Measurements from ENCODE around the gene MAPKAPK2.
"Not testable (repeated sequence)": the region's sequence is repeated elsewhere in the genome, so short reads cannot be mapped to it uniquely, and the experiment has no call there.

MAPKAPK2 gene

GRCh38 chr1:206684478-206685333 lies at the start of gene MAPKAPK2:
Gene MAPKAPK2, plus strand, starts transcription at chr1:206684905. Its CDS starts 325 bp downstream, at chr1:206685230.
- DNase-seq (ENCODE audit: low read depth in 2 of 2), result peak; percentile 68 to 79

GRCh38 chr1:206635080-206635977 lies 49.4 kb upstream of the MAPKAPK2 start, which contains the start of gene DYRK3:
Gene DYRK3, plus strand, starts transcription at chr1:206635536. Its CDS starts 168 bp downstream, at chr1:206635704.
- DNase-seq (ENCODE audit: low read depth in 2 of 2), result peak; percentile 87 to 93

DNA sequence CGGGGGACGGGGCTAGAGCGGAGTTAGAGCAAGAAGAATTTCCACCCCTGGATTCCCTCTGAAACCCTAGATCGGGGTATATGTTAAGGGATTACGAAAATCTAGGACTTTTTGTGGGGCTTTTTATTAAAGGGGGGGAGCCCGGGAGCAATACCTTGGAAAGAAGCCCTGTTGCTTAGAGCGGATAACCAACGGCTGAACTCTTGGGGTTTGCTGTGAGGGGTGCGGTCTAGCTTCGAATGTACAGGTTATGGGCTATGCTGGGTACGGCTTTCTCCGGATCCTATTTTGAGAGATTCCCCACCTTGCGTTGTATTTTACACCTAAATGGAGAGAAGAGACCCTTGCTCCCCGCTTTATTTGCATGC lies 48.7 kb upstream of the MAPKAPK2 start:
- DNase-seq (ENCODE audit: low read depth in 2 of 2), result no peak

GRCh38 chr1:206636671-206637070 lies 48.0 kb upstream of the MAPKAPK2 start:
- DNase-seq (ENCODE audit: low read depth in 2 of 2), result no peak

GRCh38 chr1:206637605-206638004 lies 47.1 kb upstream of the MAPKAPK2 start:
- no peak for DNase-seq (ENCODE audit: low read depth in 2 of 2)

DNA sequence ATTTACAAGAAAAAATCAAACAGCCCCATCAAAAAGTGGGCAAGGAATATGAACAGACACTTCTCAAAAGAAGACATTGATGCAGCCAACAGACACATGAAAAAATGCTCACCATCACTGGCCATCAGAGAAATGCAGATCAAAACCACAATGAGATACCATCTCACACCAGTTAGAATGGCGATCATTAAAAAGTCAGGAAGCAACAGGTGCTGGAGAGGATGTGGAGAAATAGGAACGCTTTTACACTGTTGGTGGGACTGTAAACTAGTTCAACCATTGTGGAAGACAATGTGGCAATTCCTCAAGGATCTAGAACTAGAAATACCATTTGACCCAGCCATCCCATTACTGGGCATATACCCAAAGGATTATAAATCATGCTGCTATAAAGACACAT lies 42.6 kb upstream of the MAPKAPK2 start:
- not testable (repeated sequence) for DNase-seq (ENCODE audit: low read depth in 2 of 2)

GRCh38 chr1:206643118-206643698 lies 41.5 kb upstream of the MAPKAPK2 start:
- no peak for DNase-seq (ENCODE audit: low read depth in 2 of 2)

DNA sequence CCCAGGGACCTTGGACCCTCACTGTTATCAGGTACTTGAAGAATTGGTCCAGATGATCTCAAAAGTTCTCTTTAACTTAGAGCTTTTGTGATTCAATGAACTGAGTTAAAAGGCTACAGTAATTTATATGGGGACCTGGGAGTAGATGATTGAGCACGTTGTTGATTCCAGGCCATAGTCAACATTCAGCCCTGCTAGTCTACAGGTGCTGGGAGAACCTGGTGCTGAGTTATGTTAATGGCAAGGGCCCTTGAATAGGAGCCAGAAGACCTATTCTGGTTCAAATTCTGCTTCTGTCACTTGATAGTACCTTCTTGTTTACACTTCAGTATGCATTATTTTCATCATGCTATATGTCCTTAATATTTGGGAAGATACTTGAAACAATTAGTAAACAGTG lies 38.2 kb upstream of the MAPKAPK2 start:
- DNase-seq (ENCODE audit: low read depth in 2 of 2), result no peak

- DNase-seq (ENCODE audit: low read depth in 2 of 2), result no peak
These were observed 37.5 kb upstream of the MAPKAPK2 start for GRCh38 chr1:206647224-206647623.

DNA sequence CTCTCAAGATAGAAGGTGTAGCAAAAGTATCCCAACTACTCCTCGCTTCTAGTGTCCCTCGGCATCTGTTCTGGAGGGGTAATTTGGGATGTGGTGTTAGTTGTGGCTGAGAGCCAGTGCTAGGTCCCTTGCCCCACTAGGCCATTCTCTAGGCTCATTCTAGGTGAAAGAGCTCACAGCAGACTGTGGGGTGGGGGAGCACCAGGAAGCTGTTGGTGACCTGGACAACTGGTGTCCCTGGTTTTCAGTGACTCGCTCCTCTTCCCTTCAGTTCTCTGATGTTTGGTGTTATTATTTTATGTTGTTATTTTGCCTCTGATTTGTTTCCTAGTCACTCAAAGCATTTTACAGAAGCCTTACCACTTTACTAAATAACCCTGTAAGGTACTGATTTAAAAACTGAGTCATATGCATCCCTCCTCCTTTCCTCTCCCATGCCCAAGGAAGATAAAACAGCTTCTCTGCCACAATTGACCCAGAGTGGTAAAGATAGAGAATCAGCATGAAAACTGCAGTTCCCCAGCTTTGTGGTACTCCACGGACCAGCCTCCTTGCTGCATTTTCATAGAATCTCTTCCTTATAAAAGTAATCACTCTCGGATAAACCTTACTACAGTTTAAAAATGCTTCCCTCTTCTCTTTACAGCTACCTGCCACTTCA lies 35.3 kb upstream of the MAPKAPK2 start:
- no peak for DNase-seq (ENCODE audit: low read depth in 2 of 2)

DNA sequence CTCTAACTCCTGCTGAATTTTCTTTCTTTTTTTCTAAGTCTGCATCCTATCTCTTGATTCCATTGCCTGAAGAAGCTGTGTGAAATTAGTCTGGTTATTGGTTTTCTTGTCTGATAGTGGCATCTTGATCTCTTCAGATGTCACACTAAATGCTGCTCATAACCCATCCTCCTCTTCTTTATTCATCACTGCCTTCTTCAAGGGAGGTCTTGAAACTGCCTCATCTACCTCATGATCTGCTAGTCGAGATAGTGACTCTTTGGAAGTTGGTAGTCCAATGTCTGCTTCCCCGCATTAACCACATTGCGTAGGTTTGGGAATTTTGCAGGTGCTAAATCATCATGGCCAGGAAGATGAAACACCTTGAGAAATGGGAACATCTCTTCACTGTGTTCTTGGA lies 33.7 kb upstream of the MAPKAPK2 start:
- DNase-seq (ENCODE audit: low read depth in 2 of 2), result no peak

DNA sequence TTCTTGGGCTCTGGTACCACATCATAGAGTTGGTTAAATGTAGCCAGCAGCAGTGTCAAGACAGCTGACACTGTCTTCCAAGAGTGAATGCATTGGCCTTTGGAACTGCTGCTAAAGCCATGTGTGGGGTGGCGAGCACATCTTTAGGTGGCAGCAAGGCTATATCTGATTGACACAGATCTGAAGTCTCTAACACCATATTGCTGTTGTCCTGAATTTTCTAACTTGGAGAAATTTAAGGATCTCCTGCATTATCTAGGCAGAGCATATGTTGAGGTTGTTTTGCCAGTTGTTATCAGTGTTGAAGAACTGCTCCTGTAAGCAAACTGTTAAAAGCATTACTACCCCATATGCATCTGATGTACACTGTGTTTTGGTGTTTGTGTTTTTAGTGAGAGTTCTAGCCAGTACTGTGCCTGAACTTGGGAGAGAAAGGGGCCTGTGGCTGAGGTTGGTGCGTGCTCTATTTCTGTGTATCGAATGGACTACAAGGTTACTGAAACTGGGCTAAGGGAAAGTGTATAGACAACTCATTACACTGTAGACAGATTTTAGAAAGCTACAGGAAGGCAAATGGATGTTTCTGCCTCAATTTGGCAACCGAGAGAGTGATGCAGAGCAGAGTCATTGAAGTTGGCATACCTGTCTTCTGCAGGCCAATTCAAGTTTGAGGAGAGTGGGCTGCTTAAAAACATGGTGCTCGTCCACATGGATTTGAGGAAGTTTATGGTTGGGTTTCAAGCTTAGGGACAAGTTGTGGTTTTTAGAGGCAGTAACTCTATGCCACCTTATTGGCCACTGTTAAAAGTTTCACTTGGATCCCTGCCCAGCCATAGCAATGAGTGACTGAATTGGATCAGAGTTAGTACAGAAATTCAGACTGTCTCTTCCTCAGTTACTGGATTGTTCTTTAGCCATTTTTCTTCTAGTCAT lies 32.5 kb upstream of the MAPKAPK2 start:
- no peak for DNase-seq (ENCODE audit: low read depth in 2 of 2)

DNA sequence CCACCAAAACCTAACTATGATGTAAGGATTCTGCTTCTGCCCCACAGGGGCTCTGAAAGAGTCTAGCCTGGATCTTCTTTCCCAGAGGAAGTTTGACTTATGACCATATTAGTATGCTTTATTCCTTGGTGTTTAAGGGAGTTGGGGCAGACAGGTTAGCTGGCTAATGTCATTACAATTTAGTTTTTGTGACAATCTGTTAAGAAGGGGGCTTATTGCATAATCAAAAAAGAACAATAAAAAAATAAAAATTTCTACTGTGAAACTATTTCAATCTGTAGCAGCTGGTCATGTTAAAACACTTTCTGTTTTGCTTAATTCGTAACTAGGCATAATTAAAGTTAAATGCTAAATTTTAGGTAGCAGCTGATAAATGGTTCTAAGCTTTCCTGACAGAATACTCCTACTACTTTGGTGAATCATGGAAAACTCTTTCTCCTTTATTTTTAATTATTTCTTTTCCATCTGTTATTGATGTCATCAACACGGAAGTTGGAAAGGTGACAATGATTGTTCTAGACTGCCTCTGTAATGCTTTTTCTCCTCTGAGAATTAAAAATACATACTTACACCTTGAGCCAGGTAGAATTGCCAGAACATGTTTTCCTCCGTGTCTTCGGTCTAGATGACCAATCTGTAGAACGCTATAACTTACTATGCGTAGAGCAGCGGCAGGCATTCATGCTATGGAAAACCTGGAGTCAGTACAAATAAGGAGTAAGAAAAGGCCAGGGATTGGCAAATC lies 30.8 kb upstream of the MAPKAPK2 start:
- DNase-seq (ENCODE audit: low read depth in 2 of 2), result no peak

DNA sequence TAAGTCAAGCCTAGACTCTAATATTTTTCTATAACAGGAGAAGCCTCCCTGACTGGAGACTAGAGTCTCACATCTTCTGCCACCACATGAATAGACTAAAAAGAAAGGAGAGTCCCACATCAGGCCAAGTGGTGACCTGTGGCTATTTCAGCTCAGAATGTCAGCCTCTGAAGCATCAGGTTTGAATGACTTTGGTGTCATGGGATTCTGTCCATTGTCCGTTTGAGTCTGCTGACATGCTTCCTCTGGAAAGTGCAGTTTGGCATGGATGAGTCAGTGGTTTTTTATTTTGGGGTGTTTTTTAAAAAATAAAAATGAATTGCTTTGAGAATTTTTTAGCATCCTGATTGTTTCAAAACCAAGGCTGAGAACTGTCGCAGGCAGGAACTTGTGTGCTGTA lies 29.9 kb upstream of the MAPKAPK2 start:
- no peak for DNase-seq (ENCODE audit: low read depth in 2 of 2)

- DNase-seq (ENCODE audit: low read depth in 2 of 2), result no peak
These were observed 29.2 kb upstream of the MAPKAPK2 start for GRCh38 chr1:206655471-206655882.

DNA sequence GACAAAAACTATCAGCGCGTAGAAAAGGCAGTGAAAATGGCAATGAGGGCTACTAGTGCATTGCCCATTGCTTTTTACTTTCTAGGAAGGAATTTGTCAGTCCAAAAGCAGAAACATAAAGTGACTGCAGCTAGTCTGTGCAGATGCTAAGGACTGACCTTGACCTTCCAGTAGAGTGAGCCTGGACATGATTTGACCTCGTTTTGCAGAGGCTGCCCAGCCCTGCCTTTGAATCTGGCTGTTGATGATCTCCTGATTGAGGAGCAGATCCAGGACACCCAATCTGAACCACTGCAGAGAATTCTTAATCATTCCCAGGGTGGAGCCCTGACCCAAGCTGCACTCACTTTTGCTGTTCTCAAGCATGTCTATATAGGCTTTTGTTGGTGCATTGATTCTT lies 27.8 kb upstream of the MAPKAPK2 start:
- no peak for DNase-seq (ENCODE audit: low read depth in 2 of 2)

- DNase-seq (ENCODE audit: low read depth in 2 of 2), result no peak
These were observed 27.0 kb upstream of the MAPKAPK2 start for GRCh38 chr1:206657751-206658150.

DNA sequence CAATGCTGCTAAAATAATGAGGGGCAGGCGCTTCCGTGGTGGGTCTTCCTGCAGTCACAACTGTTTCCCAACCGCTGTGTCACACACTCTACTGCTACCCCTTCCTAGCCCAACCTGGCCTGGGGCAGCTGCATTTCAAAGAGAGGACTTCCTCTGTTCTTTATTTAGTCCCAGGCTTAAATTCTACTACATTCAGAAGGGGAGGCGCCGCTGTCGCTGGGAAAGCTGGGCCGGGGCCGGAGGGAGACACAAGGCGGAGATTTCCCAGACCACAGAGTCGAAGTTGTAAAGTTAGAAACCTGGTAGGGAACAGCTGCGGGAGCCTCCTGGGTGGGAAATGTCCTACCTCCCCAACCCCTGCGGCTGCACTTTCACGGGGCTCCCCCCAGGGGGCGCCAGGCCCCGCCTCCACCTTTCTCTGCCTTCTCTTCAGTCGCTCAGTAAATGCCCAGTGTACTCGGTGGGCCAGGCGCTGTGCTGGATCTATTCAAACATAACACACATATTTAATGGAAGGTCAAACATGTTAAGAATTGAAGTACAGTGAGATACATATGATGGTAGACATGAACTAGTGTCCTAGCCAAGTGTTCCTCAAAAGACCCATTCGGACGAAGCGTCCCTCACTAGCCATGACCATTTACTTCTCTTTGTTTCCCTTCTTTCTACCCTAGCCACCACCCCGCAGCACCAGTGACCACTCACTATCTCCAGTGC lies 26.3 kb upstream of the MAPKAPK2 start:
- DNase-seq (ENCODE audit: low read depth in 2 of 2), result peak in 1 of 2 donors; percentile 44

- DNase-seq (ENCODE audit: low read depth in 2 of 2), result no peak
These were observed 25.8 kb upstream of the MAPKAPK2 start for GRCh38 chr1:206658981-206659273.

Data from stimulated activated CD4-positive, alpha-beta T cell treated with anti-CD3 and anti-CD28 coated beads, Interleukin-1b, Interleukin-23, amount 100 ng/mL, for 4 hours (primary cell).